Muscle layer of duodenum (tissue), 2 donors: ENCODE data around the gene APBB2.

ENCODE experiments used
- H3K27ac ChIP-seq: one replicate; pipeline ENCODE4 v1.7.0; 2013; ENCODE audit warnings: mild to moderate bottlenecking, low read length
- H3K27me3 ChIP-seq: one replicate; pipeline ENCODE4 v1.7.0; 2013; ENCODE audit warnings: low read depth, mild to moderate bottlenecking, control low read depth, low read length
- H3K36me3 ChIP-seq, 2 donors: one replicate each; pipeline ENCODE4 v1.7.0; 2013; ENCODE audit warnings: low read length in 2 of 2, control low read depth in 1 of 2, mild to moderate bottlenecking in 1 of 2; ENCODE audit not compliant: insufficient read depth in 2 of 2, control insufficient read depth in 1 of 2
- H3K4me1 ChIP-seq, 2 donors: one replicate each; pipeline ENCODE4 v1.7.0; 2013; ENCODE audit warnings: low read length in 2 of 2, mild to moderate bottlenecking in 2 of 2, control low read depth in 1 of 2, moderate library complexity in 1 of 2; ENCODE audit not compliant: insufficient read depth in 2 of 2, control insufficient read depth in 1 of 2
- H3K4me3 ChIP-seq, 2 donors: one replicate each; pipeline ENCODE4 v1.7.0; 2013; ENCODE audit warnings: low read length in 2 of 2, low read depth in 1 of 2, mild to moderate bottlenecking in 1 of 2
- H3K9me3 ChIP-seq, 2 donors: one replicate each; pipeline ENCODE4 v1.7.0; 2013; ENCODE audit warnings: low read length in 2 of 2, control low read depth in 1 of 2, mild to moderate bottlenecking in 1 of 2; ENCODE audit not compliant: control insufficient read depth in 1 of 2
- donor health status: healthy.

The APBB2 gene

DNA sequence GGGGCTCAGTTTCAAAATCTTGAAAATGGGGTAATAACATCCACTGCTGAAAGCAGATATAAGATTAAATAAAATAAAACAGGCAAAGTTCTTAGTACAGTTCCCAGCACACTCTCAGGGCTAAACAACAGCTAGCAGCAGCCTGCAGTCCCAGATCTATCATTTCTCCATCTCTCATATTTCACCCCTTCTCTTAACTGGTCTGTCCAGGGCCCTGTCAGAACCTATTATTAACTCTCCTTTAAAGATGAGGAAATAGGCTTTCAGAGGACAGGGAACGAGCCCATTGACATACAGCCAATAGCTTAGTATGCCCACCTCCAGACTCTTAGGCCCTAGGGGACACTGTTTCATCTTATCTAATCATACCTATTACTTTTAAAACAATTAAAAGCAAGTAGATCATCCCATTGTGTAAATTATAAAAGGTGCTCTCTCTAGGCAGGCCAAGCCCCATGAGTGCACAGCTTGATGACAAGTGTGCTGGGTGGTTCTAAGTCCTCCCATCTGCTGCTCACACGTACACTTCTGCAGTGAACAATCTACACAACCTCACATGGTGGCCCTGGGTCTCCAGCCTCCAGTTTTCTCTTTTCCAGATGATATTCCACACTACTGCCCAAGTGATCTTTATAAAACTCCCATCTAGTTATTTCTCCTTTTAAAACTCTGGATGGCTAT lies 119.0 kb downstream of the APBB2 start:
- no peak overlapping the region for H3K27ac ChIP-seq

DNA sequence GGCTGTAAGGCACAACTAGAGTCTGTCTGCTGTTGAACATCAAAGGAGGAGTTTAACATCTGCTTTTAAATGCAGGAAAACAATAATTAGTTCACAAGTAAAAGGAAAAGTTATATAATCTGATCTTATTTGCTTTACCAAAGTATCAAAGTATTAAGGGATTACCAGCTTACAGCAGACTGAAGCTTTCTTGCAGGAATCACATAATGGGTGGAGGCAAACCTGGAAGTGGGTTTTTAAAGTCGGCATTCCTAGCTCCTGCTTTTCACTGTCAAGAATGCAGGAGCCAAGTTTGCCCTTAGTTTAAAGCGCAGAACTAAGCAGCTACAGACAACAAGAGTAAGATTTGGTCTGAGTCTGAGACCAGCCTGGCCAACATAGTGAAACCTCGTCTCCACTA lies 122.2 kb downstream of the APBB2 start:
- H3K27me3 ChIP-seq: no peaks in the 10 kb centered on the region
- peaks cover 0 to 7% of the 10 kb centered on the region in 2 donors for H3K9me3 ChIP-seq
- no peak overlapping the region for H3K4me3 ChIP-seq
- peaks cover 0 to 1% of the 10 kb centered on the region in 2 donors for H3K4me1 ChIP-seq
- H3K27ac ChIP-seq: no peak overlapping the region
- no peaks in the 10 kb centered on the region for H3K36me3 ChIP-seq

More for the DNA sequence above, 119.0 kb downstream of the APBB2 start:
- H3K36me3 ChIP-seq: no peaks in the 10 kb centered on the region
- no peak overlapping the region for H3K4me3 ChIP-seq
- H3K9me3 ChIP-seq: no peaks in the 10 kb centered on the region
- peaks cover 0 to 9% of the 10 kb centered on the region in 2 donors for H3K4me1 ChIP-seq
- no peaks in the 10 kb centered on the region for H3K27me3 ChIP-seq

DNA sequence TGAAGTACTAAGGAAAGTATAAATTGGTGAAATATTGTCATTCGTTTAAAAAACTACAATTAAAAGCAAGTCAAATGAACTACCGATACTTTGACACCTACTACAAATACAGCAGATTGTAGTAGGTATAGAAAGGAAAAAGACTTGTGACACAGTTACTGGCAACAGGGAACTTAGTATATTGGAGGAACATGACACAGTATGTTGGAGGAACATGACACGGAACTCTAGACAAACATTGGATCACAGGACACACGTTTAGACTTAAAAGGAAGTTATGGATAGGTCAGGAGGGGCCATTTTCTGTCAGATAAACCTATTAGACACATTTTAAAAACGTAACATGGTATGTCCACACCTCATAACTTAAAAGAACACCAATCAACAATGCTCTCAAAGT lies 132.5 kb downstream of the APBB2 start:
- Histone ChIP-seq H3K9me3 (peaks cover 7 to 8% of the 10 kb centered on the region in 2 donors), H3K4me3 (no peak overlapping the region), H3K27me3 (no peaks in the 10 kb centered on the region), H3K4me1 (no peaks in the 10 kb centered on the region), H3K27ac (no peak overlapping the region), H3K36me3 (no peaks in the 10 kb centered on the region)

DNA sequence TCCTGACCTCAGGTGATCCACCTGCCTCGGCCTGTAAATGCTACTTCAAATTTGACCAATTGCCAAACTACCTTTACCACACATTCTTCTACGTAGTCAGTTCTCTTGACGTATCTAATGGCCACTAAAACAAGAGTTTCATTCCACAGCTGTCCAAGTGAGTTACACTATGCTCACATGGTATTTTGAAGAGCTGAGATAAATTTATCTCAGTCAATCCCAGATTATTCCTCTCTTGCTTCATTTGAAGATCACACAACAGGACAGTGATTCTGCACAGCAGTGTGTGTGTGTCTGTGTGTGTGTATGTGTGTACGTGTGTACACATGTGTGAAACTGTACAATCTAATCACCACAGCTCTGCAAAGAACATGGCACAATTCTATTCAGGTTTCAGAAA lies 133.4 kb downstream of the APBB2 start:
- Histone ChIP-seq H3K27ac (no peak overlapping the region), H3K27me3 (no peaks in the 10 kb centered on the region), H3K4me1 (no peaks in the 10 kb centered on the region), H3K36me3 (no peaks in the 10 kb centered on the region), H3K4me3 (no peak overlapping the region), H3K9me3 (peaks cover 0 to 3% of the 10 kb centered on the region in 2 donors)

DNA sequence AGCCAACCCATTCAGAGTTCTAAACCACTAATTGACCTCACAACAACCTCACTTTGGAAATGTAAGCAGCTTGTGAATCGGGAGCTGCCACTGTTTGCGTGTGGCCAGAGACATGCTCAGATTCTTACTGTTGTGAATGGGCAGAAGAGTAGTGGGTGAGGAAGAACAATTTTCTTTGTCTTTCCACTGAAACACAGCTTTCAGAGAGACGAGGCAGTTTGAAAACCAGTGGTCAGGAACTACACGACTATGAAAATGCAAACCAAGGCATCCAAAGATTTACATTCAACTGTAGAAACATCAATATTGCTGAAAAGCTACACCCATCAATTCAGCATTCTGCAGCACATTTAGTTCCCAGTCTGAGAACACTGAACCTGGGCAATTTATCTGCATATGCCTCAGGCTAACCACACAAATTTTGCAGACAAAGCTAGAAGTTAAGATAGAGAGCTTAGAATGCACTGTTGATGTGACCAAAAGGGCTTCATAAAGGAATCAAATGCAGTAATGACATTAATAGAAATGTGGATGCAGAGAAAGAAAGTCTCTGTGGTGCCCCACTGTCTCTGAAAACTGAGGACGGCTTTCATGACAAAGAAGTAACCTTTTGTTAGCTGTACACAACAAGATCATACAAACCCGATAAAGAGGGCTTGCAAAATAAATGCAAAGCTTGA lies 134.3 kb downstream of the APBB2 start:
- Histone ChIP-seq H3K4me3 (no peak overlapping the region), H3K27ac (no peak overlapping the region), H3K27me3 (no peaks in the 10 kb centered on the region), H3K4me1 (no peaks in the 10 kb centered on the region), H3K9me3 (no peaks in the 10 kb centered on the region), H3K36me3 (no peaks in the 10 kb centered on the region)

DNA sequence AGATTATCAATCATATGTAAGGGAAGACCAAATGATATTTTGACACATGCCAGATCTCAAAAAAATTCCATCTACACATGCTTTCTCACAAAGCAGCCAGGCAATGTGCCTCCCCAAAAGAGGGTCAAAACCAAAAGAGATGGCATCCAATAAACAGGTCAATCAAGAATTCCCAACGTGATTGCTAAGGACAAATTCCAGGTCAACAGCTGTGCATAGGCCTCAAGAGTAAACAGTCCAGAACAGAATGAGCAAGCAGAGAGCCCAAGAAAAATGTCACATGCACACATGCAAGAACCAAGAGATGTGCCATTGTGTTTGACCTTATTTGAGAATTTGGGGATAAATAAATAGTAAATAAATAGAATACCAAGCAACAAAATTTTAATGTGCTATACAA lies 136.7 kb downstream of the APBB2 start:
- Histone ChIP-seq H3K36me3 (no peaks in the 10 kb centered on the region), H3K4me1 (no peaks in the 10 kb centered on the region), H3K27ac (no peak overlapping the region)

DNA sequence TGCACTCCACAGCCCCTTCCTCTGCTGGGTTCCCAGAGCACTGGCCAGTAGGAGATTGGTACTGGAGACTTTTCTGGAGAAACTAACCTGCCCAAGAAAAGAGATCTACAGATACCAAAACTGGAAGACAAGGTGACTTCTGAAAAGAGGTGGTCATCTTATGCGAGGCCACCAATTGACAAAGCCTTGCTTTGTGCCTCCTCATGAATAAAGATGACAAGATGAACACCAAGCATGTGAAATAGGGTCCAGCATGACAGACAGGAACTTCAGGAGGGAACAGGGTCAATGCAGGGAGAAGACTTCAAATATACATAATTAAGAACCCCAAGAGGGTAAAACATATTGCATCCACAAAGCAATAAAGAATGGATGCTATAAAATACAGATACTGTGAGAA lies 137.9 kb downstream of the APBB2 start:
- Histone ChIP-seq H3K27ac (no peak overlapping the region), H3K4me3 (no peak overlapping the region), H3K27me3 (no peaks in the 10 kb centered on the region), H3K4me1 (no peaks in the 10 kb centered on the region), H3K36me3 (no peaks in the 10 kb centered on the region), H3K9me3 (no peaks in the 10 kb centered on the region)

More for the DNA sequence above, 136.7 kb downstream of the APBB2 start:
- H3K4me3 ChIP-seq: no peak overlapping the region
- no peaks in the 10 kb centered on the region for H3K9me3 ChIP-seq
- H3K27me3 ChIP-seq: no peaks in the 10 kb centered on the region

DNA sequence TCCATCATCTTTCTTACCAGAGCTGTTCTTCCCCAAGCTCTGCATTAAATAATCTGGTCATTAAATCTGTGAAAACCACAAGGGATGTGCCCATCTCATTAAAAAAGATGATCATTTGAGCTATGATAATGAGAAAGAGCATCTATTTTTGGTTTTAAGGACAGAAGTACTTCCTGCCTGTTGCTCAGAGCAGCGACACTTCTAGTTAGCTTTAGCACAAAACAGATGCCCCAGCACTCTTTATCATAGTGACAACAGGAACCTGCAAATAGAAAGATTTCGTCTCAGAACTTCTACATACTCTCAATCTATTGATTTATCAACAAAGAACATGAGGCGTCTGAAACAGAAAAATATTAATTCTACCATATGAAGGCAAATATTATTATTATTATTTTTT lies 140.1 kb downstream of the APBB2 start:
- Histone ChIP-seq H3K4me1 (no peaks in the 10 kb centered on the region), H3K27ac (no peak overlapping the region)

DNA sequence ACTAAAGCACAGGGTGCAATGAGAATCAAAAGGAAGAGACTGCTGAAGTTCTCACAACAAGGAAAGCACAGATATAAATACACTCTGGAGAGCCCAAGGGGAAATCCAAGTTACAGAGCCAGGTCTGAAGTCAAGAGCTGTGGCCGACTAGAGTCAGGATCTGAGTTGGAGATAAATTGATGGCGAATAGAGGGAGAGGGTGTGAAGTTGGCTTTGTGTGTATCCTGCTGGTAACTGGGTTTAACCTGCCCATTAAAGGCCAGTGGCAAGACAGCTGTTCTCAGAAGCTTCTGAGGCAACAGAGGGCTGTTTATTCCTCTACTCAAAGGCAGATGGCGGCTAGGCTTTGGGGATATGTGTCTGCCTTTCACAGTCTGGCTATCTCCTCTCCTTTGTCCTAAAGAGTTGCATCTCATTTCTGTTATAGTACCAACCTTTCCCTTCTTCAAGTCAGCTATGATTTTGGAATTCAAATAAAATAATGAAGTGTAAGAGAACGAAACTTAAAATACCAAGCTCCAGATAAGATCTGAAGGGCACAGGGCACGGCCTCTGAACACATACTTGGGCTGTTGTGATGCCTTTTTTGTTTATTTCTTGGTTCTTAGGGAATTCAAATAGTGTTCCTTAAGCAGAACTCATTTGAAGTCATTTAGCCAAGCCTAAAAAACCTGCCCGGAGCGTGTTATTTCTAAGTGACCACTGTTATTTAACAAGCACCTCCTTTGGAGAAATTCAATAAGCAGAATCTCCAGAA lies 142.1 kb downstream of the APBB2 start:
- Histone ChIP-seq H3K27me3 (no peaks in the 10 kb centered on the region), H3K27ac (no peak overlapping the region), H3K36me3 (no peaks in the 10 kb centered on the region), H3K4me1 (no peaks in the 10 kb centered on the region), H3K4me3 (no peak overlapping the region), H3K9me3 (no peaks in the 10 kb centered on the region)

More for the DNA sequence above, 140.1 kb downstream of the APBB2 start:
- H3K4me3 ChIP-seq: no peak overlapping the region
- no peaks in the 10 kb centered on the region for H3K9me3 ChIP-seq
- no peaks in the 10 kb centered on the region for H3K36me3 ChIP-seq
- no peaks in the 10 kb centered on the region for H3K27me3 ChIP-seq

DNA sequence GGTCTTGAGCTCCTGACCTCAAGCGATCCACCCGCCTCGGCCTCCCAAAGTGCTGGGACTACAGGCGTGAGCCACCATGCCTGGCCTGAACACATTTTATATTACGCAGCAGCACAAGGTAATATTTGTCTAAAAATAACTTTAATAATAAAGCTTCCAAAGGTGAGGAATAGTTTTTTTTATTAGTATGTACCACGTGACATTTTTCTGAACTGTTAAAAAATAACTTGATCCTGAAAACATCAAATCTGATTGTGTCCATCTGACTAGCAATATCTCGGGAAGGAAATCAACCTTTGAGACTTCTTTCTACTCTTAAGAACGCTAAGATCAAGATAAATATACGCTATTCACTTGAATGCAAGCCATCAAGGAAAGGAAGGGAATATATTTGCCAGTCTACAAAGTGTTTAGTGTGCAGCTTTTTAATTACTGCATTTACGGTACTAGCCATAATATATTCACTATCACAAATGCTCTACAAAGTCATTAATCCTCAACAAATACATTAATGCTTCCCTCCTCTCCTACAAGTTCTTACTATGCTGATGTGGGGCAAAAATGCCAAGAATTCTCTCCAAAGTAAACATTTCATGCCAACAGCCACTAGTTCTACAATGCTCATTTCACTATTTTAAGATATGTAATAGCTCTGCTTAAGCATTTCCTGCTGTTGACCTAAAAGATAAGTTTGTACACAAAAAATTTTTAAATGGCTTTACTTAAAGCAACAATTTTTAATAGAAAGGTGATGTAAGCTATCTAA lies 143.6 kb downstream of the APBB2 start:
- Histone ChIP-seq H3K36me3 (no peaks in the 10 kb centered on the region), H3K27ac (no peak overlapping the region), H3K9me3 (no peaks in the 10 kb centered on the region), H3K4me3 (no peak overlapping the region), H3K4me1 (no peaks in the 10 kb centered on the region), H3K27me3 (no peaks in the 10 kb centered on the region)

DNA sequence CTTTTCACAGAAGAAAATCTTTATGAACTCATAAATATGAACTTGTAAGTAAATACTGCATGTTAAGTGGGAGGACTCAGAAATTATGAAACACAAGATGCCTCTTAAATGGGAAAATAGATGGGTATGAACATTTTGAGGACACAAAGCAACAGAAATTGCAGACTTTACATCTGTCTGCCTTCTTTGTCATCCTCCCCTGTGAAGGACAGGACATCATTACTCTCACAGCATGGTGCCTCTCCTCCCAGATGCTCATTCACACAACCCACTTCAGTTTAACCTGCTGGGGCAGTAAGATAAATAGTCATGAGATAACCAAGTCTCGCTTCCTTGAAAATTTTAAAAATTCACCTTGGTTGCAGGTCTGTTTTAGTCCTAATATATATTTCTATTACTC lies 144.5 kb downstream of the APBB2 start:
- Histone ChIP-seq H3K4me3 (no peak overlapping the region), H3K27me3 (no peaks in the 10 kb centered on the region), H3K27ac (no peak overlapping the region), H3K9me3 (no peaks in the 10 kb centered on the region), H3K4me1 (no peaks in the 10 kb centered on the region), H3K36me3 (no peaks in the 10 kb centered on the region)
